ENCODE measurements around the gene CEP112. TPM values are rescaled to one million over a fixed set of nuclear protein-coding genes. Genes with fewer than 3 reads are reported as not detected.

Gene CEP112
- total and polyA plus RNA-seq, 7 donors = 4.5 to 19.4 (median 9.7) TPM

- peaks cover 0 to 3% (median 0%) of the 10 kb centered on the region in 3 donors for H3K27me3 ChIP-seq (ENCODE audit: insufficient read depth in 3 of 3, low read length in 2 of 3)
- ATAC-seq = no peak
- no peak for TF ChIP-seq CTCF (IDR thresholded peaks at IDR 0.05)
- intact Hi-C loops (cut with DNase I) = no loop called here
- no peaks in the 10 kb centered on the region for H3K4me1 ChIP-seq
- H3K4me3 ChIP-seq = no peak overlapping the region
- no peaks in the 10 kb centered on the region for H3K36me3 ChIP-seq (ENCODE audit: insufficient read depth in 1 of 2, low read depth in 1 of 2)
- H3K9me3 ChIP-seq = no peaks in the 10 kb centered on the region
- no peak overlapping the region for H3K27ac ChIP-seq
- WGBS, 3 donors = 71 to 78% (median 75%) methylated on average over 9 of the region's 9 CpGs
- DNase-seq = no peak
These were observed 488.0 kb downstream of the CEP112 start for GRCh38 chr17:65703891-65704290.

GRCh38 chr17:65699459-65699858 is 492.5 kb downstream of the CEP112 start:
- DNase-seq (no peak), ATAC-seq (no peak)
- no peak overlapping the region for H3K4me3 ChIP-seq
- H3K4me1 ChIP-seq = no peaks in the 10 kb centered on the region
- H3K27me3 ChIP-seq (ENCODE audit: insufficient read depth in 3 of 3, low read length in 2 of 3) = no peaks in the 10 kb centered on the region
- H3K27ac ChIP-seq = no peak overlapping the region
- H3K9me3 ChIP-seq = no peaks in the 10 kb centered on the region
- no peaks in the 10 kb centered on the region for H3K36me3 ChIP-seq (ENCODE audit: insufficient read depth in 1 of 2, low read depth in 1 of 2)
- WGBS, 3 donors = 78 to 88% (median 87%) methylated on average over 5 of the region's 5 CpGs
- TF ChIP-seq CTCF (IDR thresholded peaks at IDR 0.05) = no peak
- intact Hi-C loops (cut with DNase I) = no loop called here

- Histone ChIP-seq H3K27me3 (ENCODE audit: insufficient read depth in 3 of 3, low read length in 2 of 3) (no peaks in the 10 kb centered on the region), H3K36me3 (ENCODE audit: insufficient read depth in 1 of 2, low read depth in 1 of 2) (no peaks in the 10 kb centered on the region), H3K27ac (no peak overlapping the region), H3K9me3 (no peaks in the 10 kb centered on the region), H3K4me1 (no peaks in the 10 kb centered on the region), H3K4me3 (no peak overlapping the region)
- intact Hi-C loops (cut with DNase I) = no loop called here
- 59 to 73% (median 71%) methylated on average over 11 of the region's 11 CpGs for WGBS, 3 donors
- ATAC-seq (no peak), DNase-seq (no peak)
- TF ChIP-seq CTCF (IDR thresholded peaks at IDR 0.05) = no peak
These were observed 493.4 kb downstream of the CEP112 start for GRCh38 chr17:65698381-65699061.

GRCh38 chr17:65697661-65698060 is 494.3 kb downstream of the CEP112 start:
- intact Hi-C loops (cut with DNase I) = no loop called here
- TF ChIP-seq CTCF (IDR thresholded peaks at IDR 0.05) = no peak
- 90 to 94% (median 94%) methylated on average over 4 of the region's 4 CpGs for WGBS, 3 donors

More at GRCh38 chr17:65697661-65698060, 494.3 kb downstream of the CEP112 start:
- no peak for DNase-seq
- H3K4me1 ChIP-seq = no peaks in the 10 kb centered on the region
- no peak for ATAC-seq
- no peak overlapping the region for H3K4me3 ChIP-seq
- H3K36me3 ChIP-seq (ENCODE audit: insufficient read depth in 1 of 2, low read depth in 1 of 2) = no peaks in the 10 kb centered on the region
- no peaks in the 10 kb centered on the region for H3K27me3 ChIP-seq (ENCODE audit: insufficient read depth in 3 of 3, low read length in 2 of 3)
- H3K27ac ChIP-seq = no peak overlapping the region
- no peaks in the 10 kb centered on the region for H3K9me3 ChIP-seq
